Choroid plexus epithelial cell (primary cell): ENCODE results near the gene SLAMF8.

Experiments used
- DNase-seq: peaks from one replicate; pipeline ENCODE4 v3.0.0-alpha.2; 2010; ENCODE audit warnings: low read depth
- H3K4me3 ChIP-seq: 2 replicates; pipeline ENCODE4 v1.5.1; 2011; ENCODE audit warnings: low read depth, mild to moderate bottlenecking, control low read depth, low read length, moderate library complexity
- TF ChIP-seq, protein P1 (sequence below): conservative IDR thresholded peaks from 2 replicates; pipeline ENCODE4 v1.5.1; 2011; ENCODE audit warnings: low read depth, mild to moderate bottlenecking, control low read depth, inconsistent platforms, low read length, moderate library complexity

The SLAMF8 gene

DNA sequence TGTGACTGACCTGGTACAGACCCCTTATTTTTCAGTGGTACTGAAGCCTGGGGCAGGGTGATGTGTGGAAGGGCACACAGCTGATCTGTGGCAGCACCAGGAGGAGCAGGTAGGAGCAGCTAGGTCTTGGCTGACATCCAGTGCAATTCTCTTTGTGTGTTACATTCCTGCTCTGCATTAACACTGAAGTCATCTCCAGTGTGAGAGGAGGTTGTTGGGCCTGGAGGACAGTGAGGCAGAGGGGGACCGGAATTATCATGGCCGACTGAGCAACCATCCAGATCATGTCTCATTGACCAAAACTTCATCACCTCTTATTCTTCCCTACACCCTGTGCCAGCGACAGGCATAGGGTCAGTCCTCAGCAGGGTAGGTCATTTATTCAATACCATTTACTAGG, 1.5 kb downstream of the SLAMF8 start:
- H3K4me3 ChIP-seq: no peak overlapping the region
- DNase-seq: no peak
- TF ChIP-seq, protein P1, sequence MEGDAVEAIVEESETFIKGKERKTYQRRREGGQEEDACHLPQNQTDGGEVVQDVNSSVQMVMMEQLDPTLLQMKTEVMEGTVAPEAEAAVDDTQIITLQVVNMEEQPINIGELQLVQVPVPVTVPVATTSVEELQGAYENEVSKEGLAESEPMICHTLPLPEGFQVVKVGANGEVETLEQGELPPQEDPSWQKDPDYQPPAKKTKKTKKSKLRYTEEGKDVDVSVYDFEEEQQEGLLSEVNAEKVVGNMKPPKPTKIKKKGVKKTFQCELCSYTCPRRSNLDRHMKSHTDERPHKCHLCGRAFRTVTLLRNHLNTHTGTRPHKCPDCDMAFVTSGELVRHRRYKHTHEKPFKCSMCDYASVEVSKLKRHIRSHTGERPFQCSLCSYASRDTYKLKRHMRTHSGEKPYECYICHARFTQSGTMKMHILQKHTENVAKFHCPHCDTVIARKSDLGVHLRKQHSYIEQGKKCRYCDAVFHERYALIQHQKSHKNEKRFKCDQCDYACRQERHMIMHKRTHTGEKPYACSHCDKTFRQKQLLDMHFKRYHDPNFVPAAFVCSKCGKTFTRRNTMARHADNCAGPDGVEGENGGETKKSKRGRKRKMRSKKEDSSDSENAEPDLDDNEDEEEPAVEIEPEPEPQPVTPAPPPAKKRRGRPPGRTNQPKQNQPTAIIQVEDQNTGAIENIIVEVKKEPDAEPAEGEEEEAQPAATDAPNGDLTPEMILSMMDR: no peak

DNA sequence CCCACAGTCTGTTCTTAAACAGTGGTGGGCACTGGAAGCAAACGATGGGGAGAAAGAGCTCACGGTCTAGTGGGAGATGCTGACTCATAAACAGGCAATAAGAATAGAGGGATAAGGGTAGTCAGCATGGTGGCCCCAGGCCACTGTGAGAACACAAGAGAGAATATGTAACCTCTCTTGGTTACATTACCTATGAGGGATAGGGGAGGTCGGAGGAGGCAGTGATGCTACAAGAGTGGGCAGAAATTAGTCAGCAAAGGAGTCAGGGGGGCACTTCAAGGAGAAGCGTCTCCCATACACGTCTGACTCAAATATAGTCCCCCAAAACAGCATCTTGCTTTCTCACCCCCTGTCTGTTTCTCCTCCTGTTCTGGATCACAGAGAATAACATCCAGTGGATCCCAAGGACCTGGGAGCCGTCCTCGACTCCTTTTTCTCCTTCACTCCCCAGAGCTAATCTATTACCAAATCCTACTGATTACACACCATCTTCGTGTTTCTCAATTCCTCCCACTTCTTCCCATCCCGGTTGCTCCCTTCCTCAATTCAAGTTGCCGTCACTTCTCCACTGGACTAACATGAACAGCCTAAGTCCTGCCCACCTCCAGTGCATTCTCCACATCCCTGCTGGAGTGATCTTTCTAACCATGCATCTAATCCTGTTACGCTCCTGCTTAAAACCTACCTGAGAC, 2.1 kb downstream of the SLAMF8 start:
- no peak for DNase-seq
- TF ChIP-seq, protein P1: no peak
- H3K4me3 ChIP-seq: no peak overlapping the region

DNA sequence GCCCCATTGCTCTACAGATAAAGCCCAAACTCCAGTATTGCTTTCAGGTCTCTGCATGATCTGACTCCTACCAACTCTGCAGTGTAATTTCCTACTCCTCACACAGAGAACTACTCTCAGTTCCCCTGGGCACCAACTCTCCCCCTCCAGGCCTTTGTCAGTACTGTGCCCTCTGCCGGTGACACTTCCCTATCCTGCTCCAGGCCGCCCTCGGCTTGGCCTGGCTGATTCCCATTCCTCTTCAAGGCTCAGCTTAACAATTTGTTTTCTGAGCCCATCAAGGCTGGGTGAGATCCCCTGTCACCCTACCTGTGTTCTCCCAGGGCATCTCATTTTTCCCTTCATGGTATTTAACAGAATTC, 2.6 kb downstream of the SLAMF8 start:
- TF ChIP-seq, protein P1: peak; percentile 47
- H3K4me3 ChIP-seq: no peak overlapping the region
- no peak for DNase-seq

DNA sequence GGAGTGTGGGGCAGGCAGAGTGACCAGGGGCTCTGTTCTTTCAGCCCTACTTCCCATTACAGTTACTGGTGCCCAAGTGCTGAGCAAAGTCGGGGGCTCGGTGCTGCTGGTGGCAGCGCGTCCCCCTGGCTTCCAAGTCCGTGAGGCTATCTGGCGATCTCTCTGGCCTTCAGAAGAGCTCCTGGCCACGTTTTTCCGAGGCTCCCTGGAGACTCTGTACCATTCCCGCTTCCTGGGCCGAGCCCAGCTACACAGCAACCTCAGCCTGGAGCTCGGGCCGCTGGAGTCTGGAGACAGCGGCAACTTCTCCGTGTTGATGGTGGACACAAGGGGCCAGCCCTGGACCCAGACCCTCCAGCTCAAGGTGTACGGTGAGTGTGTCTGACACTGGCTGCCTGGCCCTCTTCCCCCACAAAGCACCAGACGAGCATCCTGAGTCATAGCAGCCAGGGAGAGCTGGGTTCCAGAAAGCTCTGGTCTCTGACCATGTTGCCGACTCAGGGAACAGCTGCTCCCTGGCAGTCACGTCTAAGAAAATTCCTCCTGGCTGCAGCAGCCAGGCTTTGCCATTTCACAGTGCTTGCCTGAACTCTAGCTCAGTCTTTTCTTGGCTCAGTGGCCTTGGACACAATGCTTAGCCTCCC, 3.3 kb downstream of the SLAMF8 start:
- no peak overlapping the region for H3K4me3 ChIP-seq
- TF ChIP-seq, protein P1: no peak
- peak; percentile 47 for DNase-seq

DNA sequence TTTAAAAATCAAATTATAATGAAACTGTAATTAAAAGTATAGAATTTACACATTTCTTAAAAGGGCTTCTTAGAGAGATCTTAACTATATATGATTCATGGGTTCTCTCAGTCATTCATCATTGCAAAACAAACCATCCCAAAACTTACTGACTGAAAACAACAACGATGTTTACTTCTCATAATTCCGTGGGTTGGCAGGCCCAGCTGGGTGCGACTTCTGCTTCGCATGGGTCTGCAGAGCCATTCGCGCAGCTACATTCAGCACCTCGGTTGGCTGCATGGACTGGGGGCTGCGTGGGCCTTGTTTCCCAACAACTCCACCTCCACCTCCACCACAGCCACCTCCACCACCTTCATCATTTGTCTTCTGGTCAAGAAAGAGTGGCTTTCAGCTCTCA, 4.0 kb downstream of the SLAMF8 start:
- TF ChIP-seq, protein P1: no peak
- no peak overlapping the region for H3K4me3 ChIP-seq
- no peak for DNase-seq

DNA sequence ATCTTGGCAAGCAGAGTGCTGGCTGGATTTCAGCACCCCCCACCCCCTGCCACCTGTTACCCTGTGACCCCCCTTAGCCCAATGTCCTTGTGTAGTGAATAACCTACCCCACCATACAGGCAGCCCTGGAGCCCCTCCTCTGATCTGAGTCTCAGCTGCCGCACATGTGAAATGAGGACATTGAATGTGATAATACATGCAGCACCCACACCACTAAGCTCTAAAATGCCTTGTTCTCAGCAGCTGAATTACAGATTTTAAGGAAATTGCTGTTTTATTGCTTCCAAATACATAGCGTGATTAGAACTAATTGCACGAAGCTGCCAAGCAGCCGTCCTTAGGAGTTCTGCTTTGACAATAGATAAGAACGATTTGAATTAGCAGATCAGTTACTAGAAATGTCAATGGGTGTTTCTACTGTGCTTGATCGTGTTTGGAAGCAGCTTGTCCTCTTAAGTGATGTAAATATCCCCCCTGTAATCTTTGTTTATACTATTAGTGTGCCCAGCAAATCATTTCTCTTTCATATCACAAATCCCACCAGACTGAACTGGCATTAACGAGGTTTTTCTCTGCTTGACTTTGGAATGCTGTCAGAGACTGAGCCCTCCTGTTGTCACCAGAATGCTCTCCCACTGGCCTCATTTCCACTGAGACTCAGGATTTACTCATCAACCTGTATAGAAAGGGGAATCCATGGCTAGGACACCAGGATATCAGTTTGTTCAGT, 4.9 kb downstream of the SLAMF8 start:
- DNase-seq: no peak
- TF ChIP-seq, protein P1: no peak
- no peak overlapping the region for H3K4me3 ChIP-seq
